ENCODE results near the gene HES6.

DNA sequence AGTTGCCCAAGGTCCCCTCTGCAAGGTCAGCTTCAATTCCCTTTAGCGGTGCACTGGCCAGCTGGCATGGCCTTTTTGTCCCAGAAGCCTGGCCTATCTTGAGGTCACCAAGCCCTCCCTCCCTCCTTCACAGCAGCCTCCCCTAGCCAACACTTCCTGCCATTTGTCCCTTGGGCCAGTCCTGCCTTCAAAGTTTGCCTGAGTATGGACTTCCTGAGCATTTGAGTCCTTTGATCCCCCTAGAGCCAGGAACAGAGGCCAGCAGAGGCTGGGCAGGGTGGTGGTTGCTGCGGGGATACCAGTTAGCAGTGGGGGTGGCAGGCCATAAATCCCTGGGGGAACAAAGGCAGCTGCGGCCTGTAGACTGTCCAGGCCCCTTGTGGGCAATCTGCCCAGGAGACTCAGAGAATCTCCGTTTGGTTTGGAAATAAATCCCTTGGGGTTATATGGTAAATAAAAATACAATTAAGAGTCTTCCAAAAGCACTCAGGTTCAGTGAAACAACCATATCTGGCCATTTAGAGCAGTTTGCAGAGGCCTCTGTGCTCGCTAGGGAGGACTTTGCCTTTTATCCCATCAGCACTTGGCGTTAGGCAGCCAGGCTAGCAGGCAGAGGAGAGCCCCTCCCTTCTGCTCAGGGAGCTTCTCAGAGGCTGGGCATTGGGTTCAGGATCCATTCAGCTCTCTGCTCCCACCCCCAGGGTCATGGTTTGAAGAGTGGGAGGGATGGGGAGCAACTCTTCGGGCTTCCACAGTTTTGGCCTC lies 3.1 kb upstream of the HES6 start:
- TF ChIP-seq, protein P1, sequence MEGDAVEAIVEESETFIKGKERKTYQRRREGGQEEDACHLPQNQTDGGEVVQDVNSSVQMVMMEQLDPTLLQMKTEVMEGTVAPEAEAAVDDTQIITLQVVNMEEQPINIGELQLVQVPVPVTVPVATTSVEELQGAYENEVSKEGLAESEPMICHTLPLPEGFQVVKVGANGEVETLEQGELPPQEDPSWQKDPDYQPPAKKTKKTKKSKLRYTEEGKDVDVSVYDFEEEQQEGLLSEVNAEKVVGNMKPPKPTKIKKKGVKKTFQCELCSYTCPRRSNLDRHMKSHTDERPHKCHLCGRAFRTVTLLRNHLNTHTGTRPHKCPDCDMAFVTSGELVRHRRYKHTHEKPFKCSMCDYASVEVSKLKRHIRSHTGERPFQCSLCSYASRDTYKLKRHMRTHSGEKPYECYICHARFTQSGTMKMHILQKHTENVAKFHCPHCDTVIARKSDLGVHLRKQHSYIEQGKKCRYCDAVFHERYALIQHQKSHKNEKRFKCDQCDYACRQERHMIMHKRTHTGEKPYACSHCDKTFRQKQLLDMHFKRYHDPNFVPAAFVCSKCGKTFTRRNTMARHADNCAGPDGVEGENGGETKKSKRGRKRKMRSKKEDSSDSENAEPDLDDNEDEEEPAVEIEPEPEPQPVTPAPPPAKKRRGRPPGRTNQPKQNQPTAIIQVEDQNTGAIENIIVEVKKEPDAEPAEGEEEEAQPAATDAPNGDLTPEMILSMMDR (conservative IDR thresholded peaks at IDR 0.05; ENCODE audit: low read depth, low read length): no peak
- no peak for TF ChIP-seq EZH2 (IDR thresholded peaks at IDR 0.05; ENCODE audit: low read length, unreplicated experiment)
